ENCODE results near the gene ADCY10.

GRCh38 chr1:167805041-167805556 is 108.8 kb downstream of the ADCY10 start:
- TF ChIP-seq CTCF (IDR thresholded peaks at IDR 0.05), result no peak
- TF ChIP-seq POLR2A (IDR thresholded peaks at IDR 0.05), result no peak

Measured in adrenal gland (tissue), 5 donors.